Endodermal cell (in vitro differentiated cells): Measurements from ENCODE around the gene DHX40. TPM values are rescaled to one million over a fixed set of nuclear protein-coding genes. Genes with fewer than 3 reads are reported as not detected.

Source experiments
- DNase-seq: peaks from one replicate; pipeline ENCODE4 v3.0.0-alpha.2; 2017
- H3K27ac ChIP-seq: 2 replicates; pipeline ENCODE4 v1.5.1; 2013; ENCODE audit warnings: mild to moderate bottlenecking, low read depth, low read length, moderate library complexity
- H3K27me3 ChIP-seq: 2 replicates; pipeline ENCODE4 v1.6.1; 2013; ENCODE audit warnings: mild to moderate bottlenecking, low read length, moderate library complexity; ENCODE audit not compliant: insufficient read depth, control insufficient read depth, poor library complexity, severe bottlenecking
- H3K36me3 ChIP-seq: 2 replicates; pipeline ENCODE4 v1.7.0; 2013; ENCODE audit warnings: mild to moderate bottlenecking, low read length, moderate library complexity; ENCODE audit not compliant: control insufficient read depth, insufficient read depth
- H3K4me1 ChIP-seq: one replicate; pipeline ENCODE4 v1.7.0; 2013; ENCODE audit warnings: low read length; ENCODE audit not compliant: control insufficient read depth, insufficient read depth
- H3K4me3 ChIP-seq: 2 replicates; pipeline ENCODE4 v1.5.1; 2013; ENCODE audit warnings: mild to moderate bottlenecking, low read length, moderate library complexity
- H3K9ac ChIP-seq: 2 replicates; pipeline ENCODE4 v1.6.1; 2013; ENCODE audit warnings: mild to moderate bottlenecking, low read length, moderate library complexity; ENCODE audit not compliant: poor library complexity, severe bottlenecking; ENCODE audit errors: extremely low read depth
- H3K9me3 ChIP-seq: 2 replicates; pipeline ENCODE4 v1.6.1; 2013; ENCODE audit warnings: mild to moderate bottlenecking, low read length, moderate library complexity; ENCODE audit not compliant: control insufficient read depth
- H3K27ac Mint-ChIP-seq: 2 replicates; pipeline ENCODE4 v1.8.0; 2020; ENCODE audit warnings: mixed read lengths
- H3K27me3 Mint-ChIP-seq: 2 replicates; pipeline ENCODE4 v1.8.0; 2021; ENCODE audit warnings: mild to moderate bottlenecking, mixed read lengths; ENCODE audit not compliant: insufficient read depth
- H3K36me3 Mint-ChIP-seq: 2 replicates; pipeline ENCODE4 v1.8.0; 2020; ENCODE audit warnings: low read depth, mixed read lengths
- H3K4me1 Mint-ChIP-seq: 2 replicates; pipeline ENCODE4 v1.8.0; 2020; ENCODE audit warnings: mixed read lengths
- H3K4me3 Mint-ChIP-seq: 2 replicates; pipeline ENCODE4 v1.8.0; 2020; ENCODE audit warnings: mild to moderate bottlenecking, moderate library complexity, mixed read lengths
- H3K9me3 Mint-ChIP-seq: 2 replicates; pipeline ENCODE4 v1.8.0; 2020; ENCODE audit warnings: mild to moderate bottlenecking, mixed read lengths
- CTCF ChIP-seq: fragments of 200-600 bp; sonication (generic); conservative IDR thresholded peaks from 2 replicates; pipeline ENCODE4 v1.5.0; 2021; ENCODE audit warnings: antibody characterized with exemption, mild to moderate bottlenecking
- WGBS, 2 experiments: methylation state at CpG; one replicate each; pipeline versions ENCODE4 v1.1.5 to v1.1.7; 2013; ENCODE audit warnings: missing lambda C conversion rate in 2 of 2, mixed read lengths in 1 of 2; ENCODE audit not compliant: insufficient coverage in 1 of 2, insufficient read length in 1 of 2; 5-methylcytosine and 5-hydroxymethylcytosine counted together
- total RNA-seq, 2 donors: library from RNA; stranded (reverse); fragmentation: NEBNext Ultra II Directional in 1 of 2; extraction: Animal tissue kit (Norgen Biotek cat#: 25700) in 1 of 2; gene quantifications; 2 replicates in 1 of 2; 3 replicates in 1 of 2; pipeline ENCODE4 v1.2.1, GENCODE V29; 2021

Gene DHX40
- total RNA-seq, 2 donors from 2014 or later, result 32.7 to 36.2 TPM

- peaks cover 33% of the 10 kb centered on the region for H3K4me1 Mint-ChIP-seq
- H3K27me3 Mint-ChIP-seq, result no peaks in the 10 kb centered on the region
- DNase-seq, result no peak
- no peaks in the 10 kb centered on the region for H3K9me3 Mint-ChIP-seq
- Histone ChIP-seq H3K9ac (no peak overlapping the region), H3K36me3 (peaks cover 21% of the 10 kb centered on the region), H3K27ac (no peak overlapping the region), H3K27me3 (no peaks in the 10 kb centered on the region), H3K4me1 (no peaks in the 10 kb centered on the region), H3K4me3 (peak overlapping the region; percentile 93), H3K9me3 (no peaks in the 10 kb centered on the region)
- H3K36me3 Mint-ChIP-seq, result peaks cover 3% of the 10 kb centered on the region
- TF ChIP-seq CTCF, result no peak
- 75 to 100% methylated on average over 2 of the region's 2 CpGs for WGBS, 2 experiments
- H3K27ac Mint-ChIP-seq, result peak overlapping the region; percentile 4
- H3K4me3 Mint-ChIP-seq, result peak overlapping the region; percentile 98
Measured at GRCh38 chr17:59623151-59623550, 57.7 kb downstream of the DHX40 start.

- peaks cover 56% of the 10 kb centered on the region for H3K36me3 ChIP-seq
- H3K9me3 ChIP-seq, result peaks cover 24% of the 10 kb centered on the region
- H3K27ac ChIP-seq, result no peak overlapping the region
- Mint-ChIP-seq H3K9me3 (no peaks in the 10 kb centered on the region), H3K4me3 (no peak overlapping the region), H3K27ac (no peak overlapping the region), H3K27me3 (no peaks in the 10 kb centered on the region), H3K4me1 (peaks cover 26% of the 10 kb centered on the region), H3K36me3 (peaks cover 33% of the 10 kb centered on the region)
- no peak for DNase-seq
- H3K27me3 ChIP-seq, result no peaks in the 10 kb centered on the region
- no peak for TF ChIP-seq CTCF
- no peaks in the 10 kb centered on the region for H3K4me1 ChIP-seq
- peak overlapping the region; percentile 64 for H3K4me3 ChIP-seq
- H3K9ac ChIP-seq, result no peak overlapping the region
- WGBS, 2 experiments, result 94 to 100% methylated on average over 1 to 5 of the region's 5 CpGs
Measured at GRCh38 chr17:59626756-59627155, 61.3 kb downstream of the DHX40 start.

- Mint-ChIP-seq H3K4me1 (peaks cover 23% of the 10 kb centered on the region), H3K36me3 (peaks cover 34% of the 10 kb centered on the region), H3K4me3 (no peak overlapping the region), H3K9me3 (no peaks in the 10 kb centered on the region), H3K27me3 (no peaks in the 10 kb centered on the region), H3K27ac (no peak overlapping the region)
- no peak for DNase-seq
- Histone ChIP-seq H3K4me1 (no peaks in the 10 kb centered on the region), H3K27ac (no peak overlapping the region), H3K9me3 (peaks cover 24% of the 10 kb centered on the region), H3K4me3 (peak overlapping the region; percentile 64), H3K9ac (no peak overlapping the region), H3K27me3 (no peaks in the 10 kb centered on the region), H3K36me3 (peaks cover 56% of the 10 kb centered on the region)
- 92 to 93% methylated on average over 2 of the region's 3 CpGs for WGBS, 2 experiments
- no peak for TF ChIP-seq CTCF
Measured at GRCh38 chr17:59627274-59627673, 61.9 kb downstream of the DHX40 start.
